GM21825 (cell line): ENCODE measurements around the gene LRTM2.

Experiments
- ATAC-seq: cut with Tn5 transposase; IDR thresholded peaks from one replicate; pipeline ENCODE4 v1.9.1; 2021; ENCODE audit warnings: mild to moderate bottlenecking, moderate library complexity; ENCODE audit not compliant: unreplicated experiment

Gene LRTM2

GRCh38 chr12:1864456-1864855 is 44.1 kb downstream of the LRTM2 start:
- no peak for ATAC-seq

GRCh38 chr12:1864867-1865266 is 44.5 kb downstream of the LRTM2 start:
- ATAC-seq = no peak

GRCh38 chr12:1865284-1865866 is 45.0 kb downstream of the LRTM2 start:
- ATAC-seq = no peak

GRCh38 chr12:1869145-1869544 is 48.8 kb downstream of the LRTM2 start:
- ATAC-seq = no peak

GRCh38 chr12:1870086-1870485 is 49.7 kb downstream of the LRTM2 start:
- no peak for ATAC-seq

GRCh38 chr12:1870998-1871917 is 50.9 kb downstream of the LRTM2 start:
- ATAC-seq = no peak

- ATAC-seq = no peak
Observed at GRCh38 chr12:1872001-1872400, 51.6 kb downstream of the LRTM2 start.

- ATAC-seq = no peak
Observed at GRCh38 chr12:1872448-1872847, 52.1 kb downstream of the LRTM2 start.

- ATAC-seq = no peak
Observed at GRCh38 chr12:1873531-1874510, 53.5 kb downstream of the LRTM2 start.

- ATAC-seq = no peak
Observed at GRCh38 chr12:1875608-1876007, 55.2 kb downstream of the LRTM2 start.

- ATAC-seq = no peak
Observed at GRCh38 chr12:1876086-1876485, 55.7 kb downstream of the LRTM2 start.

GRCh38 chr12:1877169-1877878 is 57.0 kb downstream of the LRTM2 start:
- no peak for ATAC-seq

GRCh38 chr12:1878214-1878613 is 57.8 kb downstream of the LRTM2 start:
- no peak for ATAC-seq

- ATAC-seq = no peak
Observed at GRCh38 chr12:1878695-1879094, 58.3 kb downstream of the LRTM2 start.

- ATAC-seq = no peak
Observed at GRCh38 chr12:1879633-1880032, 59.3 kb downstream of the LRTM2 start.

GRCh38 chr12:1880153-1880845 is 59.9 kb downstream of the LRTM2 start:
- ATAC-seq = no peak

- ATAC-seq = no peak
Observed at GRCh38 chr12:1880876-1881275, 60.5 kb downstream of the LRTM2 start.

- ATAC-seq = no peak
Observed at GRCh38 chr12:1881301-1881700, 60.9 kb downstream of the LRTM2 start.

- ATAC-seq = no peak
Observed at GRCh38 chr12:1881936-1882335, 61.6 kb downstream of the LRTM2 start.

- no peak for ATAC-seq
Observed at GRCh38 chr12:1882405-1882804, 62.0 kb downstream of the LRTM2 start.
